ENCODE measurements around the gene KCNK1.
"Not testable (repeated sequence)": the region's sequence is repeated elsewhere in the genome, so short reads cannot be mapped to it uniquely, and the experiment has no call there.

The KCNK1 gene

DNA sequence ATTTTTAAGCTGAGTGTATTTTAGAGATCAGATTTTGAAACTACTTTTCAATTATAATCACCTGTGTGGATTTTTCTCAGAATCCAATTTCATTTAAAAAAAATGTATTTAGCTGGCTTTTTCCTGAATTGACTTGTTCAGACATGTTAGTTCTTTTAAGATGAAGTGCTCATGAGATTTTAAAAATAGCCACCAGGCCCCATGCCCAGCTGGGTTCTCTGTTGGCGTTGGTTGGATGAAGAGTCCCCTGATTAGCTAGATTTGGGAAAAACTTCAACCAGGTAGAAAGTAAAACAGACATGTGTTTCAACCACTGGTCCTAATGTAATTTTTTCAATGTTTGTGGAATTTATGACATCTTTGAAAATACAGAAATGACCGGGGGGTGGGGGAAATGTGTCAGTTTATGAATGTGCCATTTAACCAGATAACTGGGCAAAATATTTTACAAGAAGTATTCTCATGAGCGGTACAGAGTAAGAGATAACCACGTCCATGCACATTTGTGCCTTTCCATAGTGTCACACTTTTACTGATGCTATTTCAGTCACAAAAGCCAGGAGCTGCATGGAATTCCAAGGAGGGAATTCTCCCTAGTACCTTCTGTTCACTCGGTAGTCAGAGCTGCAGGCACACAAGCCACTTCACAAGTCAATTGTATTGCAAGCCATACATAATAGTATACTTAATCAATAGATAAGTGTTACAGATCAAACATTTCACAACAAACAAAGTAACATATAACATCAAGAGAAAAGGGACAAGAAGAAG, 51.1 kb downstream of the KCNK1 start:
- TF ChIP-seq, protein P1, sequence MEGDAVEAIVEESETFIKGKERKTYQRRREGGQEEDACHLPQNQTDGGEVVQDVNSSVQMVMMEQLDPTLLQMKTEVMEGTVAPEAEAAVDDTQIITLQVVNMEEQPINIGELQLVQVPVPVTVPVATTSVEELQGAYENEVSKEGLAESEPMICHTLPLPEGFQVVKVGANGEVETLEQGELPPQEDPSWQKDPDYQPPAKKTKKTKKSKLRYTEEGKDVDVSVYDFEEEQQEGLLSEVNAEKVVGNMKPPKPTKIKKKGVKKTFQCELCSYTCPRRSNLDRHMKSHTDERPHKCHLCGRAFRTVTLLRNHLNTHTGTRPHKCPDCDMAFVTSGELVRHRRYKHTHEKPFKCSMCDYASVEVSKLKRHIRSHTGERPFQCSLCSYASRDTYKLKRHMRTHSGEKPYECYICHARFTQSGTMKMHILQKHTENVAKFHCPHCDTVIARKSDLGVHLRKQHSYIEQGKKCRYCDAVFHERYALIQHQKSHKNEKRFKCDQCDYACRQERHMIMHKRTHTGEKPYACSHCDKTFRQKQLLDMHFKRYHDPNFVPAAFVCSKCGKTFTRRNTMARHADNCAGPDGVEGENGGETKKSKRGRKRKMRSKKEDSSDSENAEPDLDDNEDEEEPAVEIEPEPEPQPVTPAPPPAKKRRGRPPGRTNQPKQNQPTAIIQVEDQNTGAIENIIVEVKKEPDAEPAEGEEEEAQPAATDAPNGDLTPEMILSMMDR (IDR thresholded peaks at IDR 0.05; ENCODE audit: low read depth, low read length) = no peak
- TF ChIP-seq, protein P2, sequence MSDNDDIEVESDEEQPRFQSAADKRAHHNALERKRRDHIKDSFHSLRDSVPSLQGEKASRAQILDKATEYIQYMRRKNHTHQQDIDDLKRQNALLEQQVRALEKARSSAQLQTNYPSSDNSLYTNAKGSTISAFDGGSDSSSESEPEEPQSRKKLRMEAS (IDR thresholded peaks at IDR 0.05; ENCODE audit: low read depth, low read length) = no peak
- DNase-seq (ENCODE audit: low read depth) = no peak
- no peak overlapping the region for H3K4me3 ChIP-seq (ENCODE audit: low read depth, low read length)

DNA sequence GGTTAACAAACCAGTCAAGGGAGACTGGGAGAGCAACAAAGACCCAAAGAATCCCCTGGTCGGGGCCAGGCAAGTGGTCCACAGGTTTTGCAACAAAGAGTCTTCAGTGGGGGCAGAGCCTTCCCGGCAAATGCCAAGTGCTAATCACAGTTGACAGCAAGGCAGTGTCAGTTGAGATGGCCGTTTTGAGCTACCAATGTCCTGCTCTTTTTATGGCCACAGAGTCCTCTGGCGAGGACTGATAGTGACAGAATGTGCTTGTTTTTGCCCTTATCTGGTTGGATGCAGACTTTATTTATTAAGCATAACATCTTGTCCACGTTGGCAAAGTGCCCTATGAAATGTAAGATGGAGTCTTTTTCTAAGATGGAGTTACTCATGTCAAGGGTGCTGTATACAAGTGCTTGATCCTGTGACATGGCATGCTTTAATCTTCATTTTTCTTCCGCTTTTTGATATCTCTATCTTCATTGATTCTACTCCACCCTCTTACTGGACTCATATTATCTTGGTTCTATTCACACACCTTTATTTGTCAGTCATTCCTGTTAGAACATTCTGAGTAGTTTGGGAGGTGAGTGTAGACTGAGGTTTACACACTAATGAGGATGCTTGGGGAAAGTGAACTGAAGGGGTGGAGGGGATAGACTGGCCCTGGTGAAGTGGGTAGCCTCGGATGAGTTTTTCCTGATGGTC, 51.8 kb downstream of the KCNK1 start:
- DNase-seq (ENCODE audit: low read depth) = no peak
- no peak overlapping the region for H3K4me3 ChIP-seq (ENCODE audit: low read depth, low read length)
- TF ChIP-seq, protein P1 (IDR thresholded peaks at IDR 0.05; ENCODE audit: low read depth, low read length) = no peak
- TF ChIP-seq, protein P2 (IDR thresholded peaks at IDR 0.05; ENCODE audit: low read depth, low read length) = no peak
- TF ChIP-seq MYC (IDR thresholded peaks at IDR 0.05; ENCODE audit: low read depth, low read length) (no peak), POLR2A (IDR thresholded peaks at IDR 0.05; ENCODE audit: extremely low read depth, insufficient read length) (no peak)

DNA sequence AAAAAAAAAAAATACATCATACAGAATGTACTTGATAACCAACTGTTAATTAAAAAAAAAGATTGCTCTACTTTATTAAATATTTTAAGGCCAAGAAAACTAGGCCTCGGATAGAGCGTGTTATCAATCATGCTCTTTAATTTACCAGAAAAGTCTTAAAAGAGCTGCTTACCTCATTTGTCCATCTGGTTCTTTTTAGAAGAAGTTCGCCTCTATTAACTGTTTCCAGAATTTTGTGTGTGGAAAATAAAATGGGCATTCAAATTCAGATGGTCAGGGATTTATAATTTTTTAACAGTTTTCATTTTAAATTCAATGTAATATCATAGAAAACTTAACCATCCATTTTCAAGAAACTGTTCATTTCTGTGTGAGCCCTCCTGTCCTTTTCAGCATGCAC, 53.8 kb downstream of the KCNK1 start:
- H3K4me3 ChIP-seq (ENCODE audit: low read depth, low read length) = no peak overlapping the region
- no peak for TF ChIP-seq MYC (IDR thresholded peaks at IDR 0.05; ENCODE audit: low read depth, low read length)
- no peak for DNase-seq (ENCODE audit: low read depth)

DNA sequence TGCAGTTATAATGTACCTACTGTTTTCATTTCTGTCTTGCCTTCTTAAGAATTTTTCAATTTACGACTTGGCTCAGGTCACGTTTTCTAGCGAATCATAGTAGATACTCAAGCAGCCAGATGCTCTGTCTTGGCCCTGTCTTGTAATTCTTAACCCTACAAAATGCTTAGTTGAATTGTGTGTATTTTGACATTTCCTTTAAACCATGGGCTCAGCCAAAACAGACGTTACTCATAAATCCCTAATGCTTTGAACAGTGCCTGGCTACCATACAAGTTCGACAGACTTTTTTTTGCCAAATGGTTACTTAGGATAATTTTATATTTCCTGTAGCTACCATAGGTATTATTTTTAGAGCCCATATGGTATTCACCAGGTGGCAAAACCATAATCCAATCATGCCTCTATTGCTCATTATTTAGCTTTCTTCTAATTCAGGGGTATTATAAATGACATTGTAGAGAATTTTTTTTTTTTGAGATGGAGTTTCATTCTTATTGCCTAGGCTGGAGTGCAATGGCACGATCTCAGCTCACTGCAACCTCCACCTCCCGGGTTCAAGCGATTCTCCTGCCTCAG, 54.3 kb downstream of the KCNK1 start:
- no peak for DNase-seq (ENCODE audit: low read depth)

DNA sequence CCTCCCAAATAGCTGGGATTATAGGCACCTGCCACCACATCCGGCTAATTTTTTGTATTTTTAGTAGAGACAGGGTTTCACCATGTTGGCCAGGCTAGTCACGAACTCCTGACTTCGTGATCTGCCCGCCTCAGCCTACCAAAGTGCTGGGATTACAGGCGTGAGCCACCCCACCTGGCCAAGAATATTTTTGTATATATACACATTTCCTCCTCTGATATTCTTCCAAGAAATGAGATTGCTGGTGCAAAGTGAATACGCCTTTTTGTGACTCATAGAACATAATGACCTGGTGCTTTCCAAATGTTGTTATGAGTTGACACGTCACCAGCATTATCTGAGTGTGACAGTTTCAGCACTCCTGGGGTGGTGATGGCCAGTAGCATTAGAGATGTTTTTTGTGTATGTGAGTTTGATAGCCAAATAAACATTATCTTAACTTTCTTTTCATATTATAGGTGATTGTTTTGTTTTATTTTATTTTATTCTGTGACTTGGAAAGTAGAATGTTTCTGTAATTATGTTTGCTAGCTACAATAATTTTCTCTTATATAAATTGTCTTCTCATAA, 54.9 kb downstream of the KCNK1 start:
- DNase-seq (ENCODE audit: low read depth) = no peak
- H3K4me3 ChIP-seq (ENCODE audit: low read depth, low read length) = no peak overlapping the region
- TF ChIP-seq, protein P1 (IDR thresholded peaks at IDR 0.05; ENCODE audit: low read depth, low read length) = no peak
- TF ChIP-seq, protein P2 (IDR thresholded peaks at IDR 0.05; ENCODE audit: low read depth, low read length) = no peak
- TF ChIP-seq MYC (IDR thresholded peaks at IDR 0.05; ENCODE audit: low read depth, low read length) = no peak
- no peak for TF ChIP-seq POLR2A (IDR thresholded peaks at IDR 0.05; ENCODE audit: extremely low read depth, insufficient read length)

More for the DNA sequence above, 54.3 kb downstream of the KCNK1 start:
- H3K4me3 ChIP-seq (ENCODE audit: low read depth, low read length) = no peak overlapping the region
- no peak for TF ChIP-seq POLR2A (IDR thresholded peaks at IDR 0.05; ENCODE audit: extremely low read depth, insufficient read length)
- TF ChIP-seq, protein P2 (IDR thresholded peaks at IDR 0.05; ENCODE audit: low read depth, low read length) = no peak
- no peak for TF ChIP-seq MYC (IDR thresholded peaks at IDR 0.05; ENCODE audit: low read depth, low read length)
- TF ChIP-seq, protein P1 (IDR thresholded peaks at IDR 0.05; ENCODE audit: low read depth, low read length) = no peak

DNA sequence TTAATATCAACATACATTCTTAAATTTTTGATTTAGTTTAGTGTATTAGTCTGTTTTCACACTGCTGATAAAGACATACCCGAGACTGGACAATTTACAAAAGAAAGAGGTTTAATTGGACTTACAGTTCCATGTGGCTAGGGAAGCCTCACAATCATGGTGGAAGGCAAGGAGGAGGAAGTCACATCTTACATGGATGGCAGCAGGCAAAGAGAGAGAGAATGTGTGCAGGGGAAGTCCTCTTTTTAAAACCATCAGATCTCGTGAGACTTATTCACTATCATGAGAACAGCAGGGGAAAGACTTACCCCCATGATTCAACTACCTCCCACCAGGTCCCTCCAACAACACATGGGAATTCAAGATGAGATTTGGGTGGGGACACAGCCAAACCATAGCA, 56.5 kb downstream of the KCNK1 start:
- not testable (repeated sequence) for H3K4me3 ChIP-seq (ENCODE audit: low read depth, low read length); DNase-seq (ENCODE audit: low read depth)
